ENCODE results near the gene UGT1A1. TPM values are rescaled to one million over a fixed set of nuclear protein-coding genes. Genes with fewer than 3 reads are reported as not detected.

The UGT1A1 gene
- polyA plus RNA-seq, 2 of the 4 experiments (the other 2 are of a cell fraction) = 1.9 TPM

DNA sequence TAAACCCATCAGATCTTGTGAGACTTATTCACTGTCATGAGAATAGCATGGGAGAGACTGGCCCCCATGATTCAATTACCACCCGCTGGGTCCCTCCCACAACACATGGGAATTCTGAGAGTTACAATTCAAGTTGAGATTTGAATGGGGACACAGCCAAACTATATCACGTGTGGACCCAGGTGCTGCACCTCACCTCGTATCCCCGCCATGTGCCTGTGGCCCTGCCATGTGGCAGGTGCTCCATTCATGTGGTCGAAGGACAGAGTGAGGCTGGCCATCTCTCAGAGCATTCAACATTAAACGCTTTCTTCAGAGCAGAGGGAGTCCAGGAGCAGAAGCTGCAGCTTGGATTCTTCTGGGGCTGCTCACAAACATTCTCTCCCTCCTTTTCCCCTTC, 50.3 kb downstream of the UGT1A1 start:
- ATAC-seq = no peak
- Histone ChIP-seq H3K4me3 (no peak overlapping the region), H3K9me3 (no peaks in the 10 kb centered on the region), H3K4me1 (peaks cover 3% of the 10 kb centered on the region; the same call in 2 of the 3 replicates), H3K27ac (peak overlapping the region in 1 of 2 experiments; percentile 47; a peak in 2 of 6 replicates), H3K4me2 (no peak overlapping the region)
- no peak for TF ChIP-seq E2F6 (IDR thresholded peaks at IDR 0.05; ENCODE audit: borderline replicate concordance, low read depth)
- TF ChIP-seq HOXB13 (CRISPR knock-in tag; IDR thresholded peaks at IDR 0.05; ENCODE audit: low read depth) = no peak
- no peak for TF ChIP-seq ZC3H11A (IDR thresholded peaks at IDR 0.05)
- TF ChIP-seq SREBF2 (IDR thresholded peaks at IDR 0.05) = no peak
- TF ChIP-seq, protein P1, sequence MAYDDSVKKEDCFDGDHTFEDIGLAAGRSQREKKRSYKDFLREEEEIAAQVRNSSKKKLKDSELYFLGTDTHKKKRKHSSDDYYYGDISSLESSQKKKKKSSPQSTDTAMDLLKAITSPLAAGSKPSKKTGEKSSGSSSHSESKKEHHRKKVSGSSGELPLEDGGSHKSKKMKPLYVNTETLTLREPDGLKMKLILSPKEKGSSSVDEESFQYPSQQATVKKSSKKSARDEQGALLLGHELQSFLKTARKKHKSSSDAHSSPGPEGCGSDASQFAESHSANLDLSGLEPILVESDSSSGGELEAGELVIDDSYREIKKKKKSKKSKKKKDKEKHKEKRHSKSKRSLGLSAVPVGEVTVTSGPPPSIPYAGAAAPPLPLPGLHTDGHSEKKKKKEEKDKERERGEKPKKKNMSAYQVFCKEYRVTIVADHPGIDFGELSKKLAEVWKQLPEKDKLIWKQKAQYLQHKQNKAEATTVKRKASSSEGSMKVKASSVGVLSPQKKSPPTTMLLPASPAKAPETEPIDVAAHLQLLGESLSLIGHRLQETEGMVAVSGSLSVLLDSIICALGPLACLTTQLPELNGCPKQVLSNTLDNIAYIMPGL (CRISPR knock-in tag; IDR thresholded peaks at IDR 0.05; ENCODE audit: borderline replicate concordance) = no peak
- no peak for TF ChIP-seq JUN (IDR thresholded peaks at IDR 0.05)
- POLR2A ChIA-PET = no interaction called here
- WGBS (ENCODE audit: missing lambda C conversion rate) = 82% methylated on average over 6 of the region's 6 CpGs
- FAIRE-seq = no peak
- no peak for DNase-seq (ENCODE audit: low read depth in 1 of 2, low spot score in 1 of 2)
- CTCF ChIA-PET = interaction anchor here (0.8 kb wide), 1 partner anchor 99 kb away, joined by 4 read pairs; no protein-coding TSS in a partner anchor

DNA sequence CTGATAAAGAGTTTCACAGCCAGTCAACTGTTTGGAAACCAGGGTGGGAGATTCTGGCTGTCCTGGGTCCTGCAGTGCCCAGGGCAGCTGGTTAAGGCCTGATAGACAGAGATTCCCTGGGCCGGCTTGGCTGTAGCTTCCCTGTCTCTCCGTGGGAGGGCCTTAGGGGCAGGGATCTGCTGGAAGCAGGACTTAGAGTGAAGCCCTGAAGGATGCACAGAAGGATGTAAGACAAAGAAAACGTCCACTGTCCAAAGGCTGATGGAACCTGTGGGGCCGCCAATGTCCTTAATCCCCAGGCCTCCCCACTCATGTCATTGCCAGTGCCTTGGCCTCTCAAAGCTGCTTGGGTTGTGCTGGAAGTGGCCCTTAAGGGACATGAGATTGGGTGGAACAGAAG, 51.0 kb downstream of the UGT1A1 start:
- CTCF ChIA-PET = interaction anchor here (0.7 to 0.8 kb wide), 2 partner anchors 100 to 980 kb away, joined by 3 to 4 read pairs; no protein-coding TSS in a partner anchor
- FAIRE-seq (no peak), DNase-seq (ENCODE audit: low read depth in 1 of 2, low spot score in 1 of 2) (no peak), ATAC-seq (no peak)
- TF ChIP-seq KDM5A (IDR thresholded peaks at IDR 0.05) = no peak
- TF ChIP-seq EHMT2 (IDR thresholded peaks at IDR 0.05; ENCODE audit: low read depth) = no peak
- no peak for TF ChIP-seq BHLHE40 (IDR thresholded peaks at IDR 0.05; ENCODE audit: low read depth, low read length)
- TF ChIP-seq CHD2 (IDR thresholded peaks at IDR 0.05; ENCODE audit: low read length, partially characterized antibody) = no peak
- TF ChIP-seq ELK1 (IDR thresholded peaks at IDR 0.05; ENCODE audit: low read depth, low read length) = no peak
- TF ChIP-seq, protein P1 (CRISPR knock-in tag; IDR thresholded peaks at IDR 0.05; ENCODE audit: borderline replicate concordance) = no peak
- no peak for TF ChIP-seq PHF8 (IDR thresholded peaks at IDR 0.05; ENCODE audit: borderline replicate concordance, low read depth)
- TF ChIP-seq E2F6 (IDR thresholded peaks at IDR 0.05; ENCODE audit: borderline replicate concordance, low read depth) = no peak
- no peak for TF ChIP-seq NFE2L2 (conservative IDR thresholded peaks at IDR 0.05; ENCODE audit: low read length)
- TF ChIP-seq RNF2 (IDR thresholded peaks at IDR 0.05; ENCODE audit: borderline replicate concordance, low read depth) = no peak
- no peak for TF ChIP-seq CBX2 (IDR thresholded peaks at IDR 0.05; ENCODE audit: borderline replicate concordance, low read depth)
- no peak for TF ChIP-seq MYC (IDR thresholded peaks at IDR 0.05; ENCODE audit: borderline replicate concordance, low read length)
- TF ChIP-seq CBX8 (IDR thresholded peaks at IDR 0.05) = no peak
- TF ChIP-seq, protein P2, sequence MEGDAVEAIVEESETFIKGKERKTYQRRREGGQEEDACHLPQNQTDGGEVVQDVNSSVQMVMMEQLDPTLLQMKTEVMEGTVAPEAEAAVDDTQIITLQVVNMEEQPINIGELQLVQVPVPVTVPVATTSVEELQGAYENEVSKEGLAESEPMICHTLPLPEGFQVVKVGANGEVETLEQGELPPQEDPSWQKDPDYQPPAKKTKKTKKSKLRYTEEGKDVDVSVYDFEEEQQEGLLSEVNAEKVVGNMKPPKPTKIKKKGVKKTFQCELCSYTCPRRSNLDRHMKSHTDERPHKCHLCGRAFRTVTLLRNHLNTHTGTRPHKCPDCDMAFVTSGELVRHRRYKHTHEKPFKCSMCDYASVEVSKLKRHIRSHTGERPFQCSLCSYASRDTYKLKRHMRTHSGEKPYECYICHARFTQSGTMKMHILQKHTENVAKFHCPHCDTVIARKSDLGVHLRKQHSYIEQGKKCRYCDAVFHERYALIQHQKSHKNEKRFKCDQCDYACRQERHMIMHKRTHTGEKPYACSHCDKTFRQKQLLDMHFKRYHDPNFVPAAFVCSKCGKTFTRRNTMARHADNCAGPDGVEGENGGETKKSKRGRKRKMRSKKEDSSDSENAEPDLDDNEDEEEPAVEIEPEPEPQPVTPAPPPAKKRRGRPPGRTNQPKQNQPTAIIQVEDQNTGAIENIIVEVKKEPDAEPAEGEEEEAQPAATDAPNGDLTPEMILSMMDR (IDR thresholded peaks at IDR 0.05) = no peak
- TF ChIP-seq CEBPB (IDR thresholded peaks at IDR 0.05) = no peak
- TF ChIP-seq NR3C1 (IDR thresholded peaks at IDR 0.05) = no peak
- TF ChIP-seq HOXB5 (CRISPR knock-in tag; IDR thresholded peaks at IDR 0.05) = no peak
- TF ChIP-seq ZNF302 (CRISPR knock-in tag; IDR thresholded peaks at IDR 0.05) = no peak
- TF ChIP-seq FOXS1 (CRISPR knock-in tag; IDR thresholded peaks at IDR 0.05) = no peak
- WGBS (ENCODE audit: missing lambda C conversion rate) = 78% methylated on average over 4 of the region's 4 CpGs
- H3K27ac ChIP-seq = peak overlapping the region in 1 of 2 experiments; percentile 47; a peak in 3 of 6 replicates
- H3K4me1 ChIP-seq = peaks cover 5% of the 10 kb centered on the region
- H3K4me2 ChIP-seq = no peak overlapping the region
- POLR2A ChIA-PET = no interaction called here
- H3K9me3 ChIP-seq = no peaks in the 10 kb centered on the region
- H3K4me3 ChIP-seq = no peak overlapping the region

Measured in A549 (cell line).